GM19238 (cell line): ENCODE measurements around the gene HADHA.

Source experiments
- DNase-seq: peaks from one replicate; pipeline ENCODE4 v3.0.0; 2011; ENCODE audit warnings: low spot score; ENCODE audit not compliant: insufficient read length

The HADHA gene

DNA sequence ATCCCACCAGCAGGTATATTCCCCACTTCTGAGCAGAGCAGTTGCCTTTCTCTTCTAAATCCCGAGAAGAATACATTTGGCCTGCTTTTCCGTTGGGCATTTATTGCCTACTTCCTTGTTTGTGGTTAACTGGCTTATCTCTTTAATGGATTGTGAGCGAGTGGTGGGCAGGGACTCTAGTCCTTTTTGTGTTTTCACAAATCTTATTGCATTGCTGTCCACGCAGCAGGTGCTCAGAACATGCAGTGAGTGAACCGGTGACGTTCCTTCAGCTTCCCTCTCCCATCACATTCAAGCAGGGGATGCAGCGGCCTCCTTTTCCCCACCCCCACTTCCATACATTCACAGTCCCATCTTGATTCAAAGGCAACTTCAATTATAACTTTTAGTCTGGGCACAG lies 100.4 kb downstream of the HADHA start:
- no peak for DNase-seq

- DNase-seq = no peak
Observed at GRCh38 chr2:26141145-26141769, 103.2 kb downstream of the HADHA start.
